Lower lobe of right lung (tissue), 2 donors: ENCODE measurements around the gene NMNAT1. TPM values are rescaled to one million over a fixed set of nuclear protein-coding genes. Genes with fewer than 3 reads are reported as not detected.

ENCODE experiments used
- ATAC-seq, 2 donors: fragments of 200-7000 bp; cut with Tn5 transposase; one replicate each; pipeline ENCODE4 v1.9.1; 2020 to 2022; ENCODE audit warnings: mild to moderate bottlenecking in 2 of 2, moderate library complexity in 2 of 2
- DNase-seq: peaks from one replicate; pipeline ENCODE4 v3.0.0-alpha.2; 2020
- H3K27ac ChIP-seq: fragments of 200-600 bp; one replicate; pipeline ENCODE4 v1.8.0; 2022
- H3K27me3 ChIP-seq: fragments of 200-600 bp; one replicate; pipeline ENCODE4 v1.8.0; 2022; ENCODE audit warnings: low read depth
- H3K36me3 ChIP-seq: fragments of 200-600 bp; one replicate; pipeline ENCODE4 v1.8.0; 2022; ENCODE audit warnings: mild to moderate bottlenecking
- H3K4me1 ChIP-seq: fragments of 200-600 bp; one replicate; pipeline ENCODE4 v1.8.0; 2022
- H3K4me3 ChIP-seq: fragments of 200-600 bp; one replicate; pipeline ENCODE4 v1.8.0; 2022; ENCODE audit warnings: mild to moderate bottlenecking
- H3K9me3 ChIP-seq: fragments of 200-600 bp; one replicate; pipeline ENCODE4 v1.8.0; 2022
- CTCF ChIP-seq: fragments of 200-600 bp; IDR thresholded peaks from one replicate; pipeline ENCODE4 v1.8.0; 2022; ENCODE audit warnings: antibody characterized with exemption, mild to moderate bottlenecking
- intact Hi-C: fragments of 100-400 bp; cut with DNase I; formaldehyde crosslinking; loops from one replicate; pipeline ENCODE4 v1.11.0; 2022
- total RNA-seq: library from RNA; stranded (reverse); fragmentation: NEBNext Ultra II Directional; extraction: Animal tissue kit (Norgen Biotek cat#: 25700); gene quantifications from one replicate; pipeline ENCODE4 v1.2.1, GENCODE V29; 2021
- donor health status: DM: no; HTN: yes; CAD: no; lungs with severe emphysema.

NMNAT1 gene
- total RNA-seq, 1 donor from 2014 or later, result 9.2 TPM

GRCh38 chr1:9957726-9958125 lies 14.5 kb downstream of the NMNAT1 start:
- Histone ChIP-seq H3K27ac (no peak overlapping the region), H3K9me3 (no peaks in the 10 kb centered on the region), H3K4me1 (no peaks in the 10 kb centered on the region), H3K4me3 (no peak overlapping the region), H3K27me3 (no peaks in the 10 kb centered on the region), H3K36me3 (no peaks in the 10 kb centered on the region)
- intact Hi-C loops, result no loop called here
- no peak for DNase-seq
- no peak for ATAC-seq
- TF ChIP-seq CTCF, result no peak

- DNase-seq, result no peak
- Histone ChIP-seq H3K27me3 (no peaks in the 10 kb centered on the region), H3K4me1 (no peaks in the 10 kb centered on the region), H3K9me3 (no peaks in the 10 kb centered on the region), H3K4me3 (no peak overlapping the region), H3K36me3 (no peaks in the 10 kb centered on the region), H3K27ac (no peak overlapping the region)
- ATAC-seq, result no peak
- intact Hi-C loops, result no loop called here
- TF ChIP-seq CTCF, result no peak
Observed at GRCh38 chr1:9960011-9960410, 16.7 kb downstream of the NMNAT1 start.

GRCh38 chr1:9960706-9961562 lies 17.7 kb downstream of the NMNAT1 start:
- Histone ChIP-seq H3K27me3 (no peaks in the 10 kb centered on the region), H3K9me3 (no peaks in the 10 kb centered on the region), H3K4me3 (no peak overlapping the region), H3K4me1 (no peaks in the 10 kb centered on the region), H3K27ac (no peak overlapping the region), H3K36me3 (no peaks in the 10 kb centered on the region)
- ATAC-seq (no peak), DNase-seq (no peak)
- no peak for TF ChIP-seq CTCF
- intact Hi-C loops, result no loop called here

- H3K4me1 ChIP-seq, result no peaks in the 10 kb centered on the region
- no peak overlapping the region for H3K27ac ChIP-seq
- H3K4me3 ChIP-seq, result no peak overlapping the region
- no peaks in the 10 kb centered on the region for H3K9me3 ChIP-seq
- intact Hi-C loops, result no loop called here
- TF ChIP-seq CTCF, result no peak
- DNase-seq, result no peak
- no peaks in the 10 kb centered on the region for H3K27me3 ChIP-seq
- H3K36me3 ChIP-seq, result peaks cover 31% of the 10 kb centered on the region
- no peak for ATAC-seq
Observed at GRCh38 chr1:9984253-9984652, 41.0 kb downstream of the NMNAT1 start.

GRCh38 chr1:9985001-9985400 lies 41.7 kb downstream of the NMNAT1 start:
- no peak overlapping the region for H3K27ac ChIP-seq

More at GRCh38 chr1:9985001-9985400, 41.7 kb downstream of the NMNAT1 start:
- no peak overlapping the region for H3K4me3 ChIP-seq
- H3K27me3 ChIP-seq, result no peaks in the 10 kb centered on the region
- ATAC-seq (no peak), DNase-seq (no peak)
- intact Hi-C loops, result no loop called here
- peaks cover 1% of the 10 kb centered on the region for H3K4me1 ChIP-seq
- no peak for TF ChIP-seq CTCF
- H3K9me3 ChIP-seq, result no peaks in the 10 kb centered on the region
- peaks cover 29% of the 10 kb centered on the region for H3K36me3 ChIP-seq
